HEK293 (cell line): ENCODE results near the gene BTG4.

ENCODE experiments used
- CTCF ChIA-PET: fragments of 350-600 bp; formaldehyde crosslinking; extraction: SDS; loops from one replicate; lab custom pipeline; 2021; ENCODE audit warnings: antibody characterized with exemption; lab: Yijun Ruan, JAX
- POLR2A ChIA-PET: fragments of 300-600 bp; formaldehyde crosslinking; extraction: SDS; loops from one replicate; lab custom pipeline; 2020; ENCODE audit warnings: antibody characterized with exemption, inconsistent platforms; lab: Yijun Ruan, JAX
- H3K27ac ChIP-seq: fragments of 200-500 bp; sonication (Bioruptor generic); 2 replicates; pipeline ENCODE4 v1.5.1; 2014; ENCODE audit warnings: low read depth, low read length, control low read depth, inconsistent platforms; ENCODE audit errors: extremely low read depth
- H3K36me3 ChIP-seq, 2 experiments: fragments of 200-500 bp in 1 of 2; sonication (Bioruptor generic) in 1 of 2; 1 replicate in 1 of 2; 2 replicates in 1 of 2; pipeline ENCODE4 v1.5.1; 2014 to 2017; ENCODE audit warnings: inconsistent platforms in 2 of 2, low read length in 2 of 2; ENCODE audit not compliant: control insufficient read depth in 2 of 2, insufficient read depth in 1 of 2
- H3K4me1 ChIP-seq: fragments of 200-500 bp; sonication (Bioruptor generic); 2 replicates; pipeline ENCODE4 v1.5.1; 2014; ENCODE audit warnings: mild to moderate bottlenecking, low read length, inconsistent platforms; ENCODE audit not compliant: control insufficient read depth, insufficient read depth
- H3K4me3 ChIP-seq: 2 replicates; pipeline ENCODE4 v1.5.1; 2011; ENCODE audit warnings: low read depth, mild to moderate bottlenecking, control low read depth, low read length, moderate library complexity
- H3K9me3 ChIP-seq: fragments of 200-500 bp; sonication (Bioruptor generic); 2 replicates; pipeline ENCODE4 v1.5.1; 2014; ENCODE audit warnings: low read depth, low read length, inconsistent platforms; ENCODE audit not compliant: control insufficient read depth, insufficient read depth
- ELK4 ChIP-seq: IDR thresholded peaks from 2 replicates; pipeline ENCODE4 v1.6.1; 2011; ENCODE audit warnings: mild to moderate bottlenecking, low read depth, low read length, borderline replicate concordance
- FEZF1 ChIP-seq: fragments of 450-650 bp; formaldehyde crosslinking; IDR thresholded peaks from 2 replicates; pipeline ENCODE4 v1.5.1; 2016; ENCODE audit warnings: missing biosample characterization, missing genetic modification characterization
- INSM2 ChIP-seq: fragments of 450-650 bp; formaldehyde crosslinking; IDR thresholded peaks from 2 replicates; pipeline ENCODE4 v1.5.1; 2016; ENCODE audit warnings: missing biosample characterization, missing genetic modification characterization
- KLF1 ChIP-seq: fragments of 450-650 bp; formaldehyde crosslinking; IDR thresholded peaks from 2 replicates; pipeline ENCODE4 v1.5.1; 2016; ENCODE audit warnings: missing biosample characterization, missing genetic modification characterization
- KLF9 ChIP-seq: fragments of 450-650 bp; formaldehyde crosslinking; IDR thresholded peaks from 2 replicates; pipeline ENCODE4 v1.5.1; 2016; ENCODE audit warnings: missing biosample characterization, missing genetic modification characterization, low read depth
- PRDM1 ChIP-seq: fragments of 450-650 bp; formaldehyde crosslinking; IDR thresholded peaks from 2 replicates; pipeline ENCODE4; 2016; ENCODE audit warnings: missing biosample characterization, missing genetic modification characterization
- PRDM2 ChIP-seq: fragments of 450-650 bp; formaldehyde crosslinking; IDR thresholded peaks from 2 replicates; pipeline ENCODE4 v1.5.1; 2016; ENCODE audit warnings: missing biosample characterization, missing genetic modification characterization, borderline replicate concordance
- YY1 ChIP-seq: fragments of 450-650 bp; formaldehyde crosslinking; IDR thresholded peaks from 2 replicates; pipeline ENCODE4 v1.5.1; 2018; ENCODE audit warnings: missing biosample characterization, missing genetic modification characterization
- YY2 ChIP-seq: fragments of 450-650 bp; formaldehyde crosslinking; IDR thresholded peaks from 2 replicates; pipeline ENCODE4 v1.5.1; 2016; ENCODE audit warnings: missing biosample characterization, missing genetic modification characterization
- ZNF112 ChIP-seq: fragments of 450-650 bp; formaldehyde crosslinking; IDR thresholded peaks from 2 replicates; pipeline ENCODE4 v1.5.0; 2017; ENCODE audit warnings: missing biosample characterization, missing genetic modification characterization
- ZNF341 ChIP-seq: fragments of 450-650 bp; formaldehyde crosslinking; IDR thresholded peaks from 2 replicates; pipeline ENCODE4; 2016; ENCODE audit warnings: low read depth, missing biosample characterization, missing genetic modification characterization
- ZNF561 ChIP-seq: fragments of 450-650 bp; IDR thresholded peaks from 2 replicates; pipeline ENCODE4 v1.5.1; 2018; ENCODE audit warnings: missing biosample characterization, missing genetic modification characterization, borderline replicate concordance
- ZNF624 ChIP-seq: fragments of 450-650 bp; formaldehyde crosslinking; IDR thresholded peaks from 2 replicates; pipeline ENCODE4 v1.5.1; 2017; ENCODE audit warnings: missing biosample characterization, missing genetic modification characterization
- ZNF704 ChIP-seq: fragments of 450-650 bp; formaldehyde crosslinking; IDR thresholded peaks from 2 replicates; pipeline ENCODE4 v1.5.1; 2016; ENCODE audit warnings: missing biosample characterization, missing genetic modification characterization
- ZNF785 ChIP-seq: fragments of 450-650 bp; formaldehyde crosslinking; IDR thresholded peaks from 2 replicates; pipeline ENCODE4 v1.5.1; 2016; ENCODE audit warnings: missing biosample characterization, missing genetic modification characterization
- ZNF843 ChIP-seq: fragments of 450-650 bp; formaldehyde crosslinking; IDR thresholded peaks from 2 replicates; pipeline ENCODE4 v1.5.1; 2016; ENCODE audit warnings: missing biosample characterization, missing genetic modification characterization

BTG4 gene

GRCh38 chr11:111450480-111451320 lies 61.5 kb downstream of the BTG4 start (continued):
- no peak for TF ChIP-seq INSM2 (tag by site-specific recombination)
- no peak for TF ChIP-seq KLF1 (tag by site-specific recombination)

GRCh38 chr11:111449696-111450479 lies 62.3 kb downstream of the BTG4 start:
- no peak for TF ChIP-seq ZNF561
- TF ChIP-seq PRDM1 (tag by site-specific recombination): no peak
- TF ChIP-seq YY1 (tag by site-specific recombination): no peak
- no peak for TF ChIP-seq ZNF843 (tag by site-specific recombination)
- TF ChIP-seq ZNF785 (tag by site-specific recombination): no peak
- no peak for TF ChIP-seq FEZF1 (tag by site-specific recombination)
- TF ChIP-seq YY2 (tag by site-specific recombination): no peak
- no peak for TF ChIP-seq KLF9 (tag by site-specific recombination)
- no peak for TF ChIP-seq ZNF341 (tag by site-specific recombination)
- TF ChIP-seq ZNF704 (tag by site-specific recombination): no peak
- TF ChIP-seq PRDM2 (tag by site-specific recombination): no peak
- TF ChIP-seq ZNF112 (tag by site-specific recombination): no peak
- TF ChIP-seq ZNF624 (tag by site-specific recombination): no peak
- TF ChIP-seq ELK4: no peak
- Histone ChIP-seq H3K4me1 (no peaks in the 10 kb centered on the region), H3K9me3 (no peaks in the 10 kb centered on the region), H3K4me3 (no peak overlapping the region), H3K36me3 (no peaks in the 10 kb centered on the region), H3K27ac (no peak overlapping the region)
- CTCF ChIA-PET: interaction anchor here (1.0 to 1.5 kb wide), 3 partner anchors 27 to 166 kb away, joined by 3 to 4 read pairs (median 3); no protein-coding TSS in a partner anchor
- POLR2A ChIA-PET: no interaction called here
